A549 (cell line): ENCODE results near the gene WIZ. TPM values are rescaled to one million over a fixed set of nuclear protein-coding genes. Genes with fewer than 3 reads are reported as not detected.

Experiments used
- ATAC-seq, 2 experiments: fragments of 200-7000 bp in 1 of 2; fragments of >200 bp in 1 of 2; cut with Nextera tagmentation in 1 of 2; cut with Tn5 transposase in 1 of 2; 3 replicates each; pipeline versions ENCODE4 v1.8.0 to v1.9.1; 2018 to 2020; ENCODE audit warnings: mild to moderate bottlenecking in 1 of 2, moderate library complexity in 1 of 2
- CTCF ChIA-PET: fragments of 300-600 bp; sonication (Branson Sonifier 250); formaldehyde crosslinking; extraction: SDS; loops from one replicate; lab custom pipeline; 2021; ENCODE audit warnings: antibody characterized with exemption, inconsistent platforms; lab: Yijun Ruan, JAX
- POLR2A ChIA-PET: fragments of 350-600 bp; formaldehyde crosslinking; extraction: SDS; loops from one replicate; lab custom pipeline; 2021; ENCODE audit warnings: antibody characterized with exemption, inconsistent platforms; lab: Yijun Ruan, JAX
- DNase-seq, 2 experiments: peaks; one replicate each; pipeline versions ENCODE4 v3.0.0 to v3.0.0-alpha.2; 2011 to 2016; ENCODE audit warnings: low read depth in 1 of 2, low spot score in 1 of 2
- FAIRE-seq: peaks from 2 replicates; lab custom pipeline; 2011; peaks lifted over from hg19 to GRCh38; lab: Jason Lieb, UNC
- H3K27ac ChIP-seq, 2 experiments: fragments of >200 bp; sonication (Bioruptor Twin); formaldehyde crosslinking; 3 replicates each; pipeline ENCODE4 v1.5.1; 2016 to 2017
- H3K4me1 ChIP-seq: fragments of >200 bp; sonication (Bioruptor Twin); formaldehyde crosslinking; 3 replicates; pipeline ENCODE4 v1.6.1; 2016
- H3K4me2 ChIP-seq: fragments of >200 bp; sonication (Bioruptor Twin); formaldehyde crosslinking; 3 replicates; pipeline ENCODE4 v1.6.1; 2016
- H3K4me3 ChIP-seq: fragments of >200 bp; sonication (Bioruptor Twin); formaldehyde crosslinking; 3 replicates; pipeline ENCODE4 v1.5.1; 2016
- H3K9me3 ChIP-seq: fragments of >200 bp; sonication (Bioruptor Twin); formaldehyde crosslinking; 3 replicates; pipeline ENCODE4 v1.6.1; 2016
- CBX2 ChIP-seq: fragments of 200-600 bp; sonication (generic); IDR thresholded peaks from 2 replicates; pipeline ENCODE4 v1.6.1; 2016; ENCODE audit warnings: low read depth, mild to moderate bottlenecking, borderline replicate concordance
- FOXS1 ChIP-seq: fragments of 250-450 bp; sonication (Bioruptor Pico); IDR thresholded peaks from 2 replicates; pipeline ENCODE4 v1.5.0; 2020; ENCODE audit warnings: mild to moderate bottlenecking, moderate library complexity
- GATA3 ChIP-seq: IDR thresholded peaks from 2 replicates; pipeline ENCODE4 v1.6.1; 2012; ENCODE audit warnings: borderline replicate concordance
- HDAC2 ChIP-seq: fragments of 200-600 bp; sonication (generic); IDR thresholded peaks from 2 replicates; pipeline ENCODE4 v1.6.1; 2016
- HEYL ChIP-seq: fragments of 250-450 bp; sonication (Bioruptor Pico); IDR thresholded peaks from 2 replicates; pipeline ENCODE4 v1.8.0; 2021; ENCODE audit warnings: mild to moderate bottlenecking, moderate library complexity
- HOXA7 ChIP-seq: fragments of 250-450 bp; sonication (Bioruptor Pico); IDR thresholded peaks from 2 replicates; pipeline ENCODE4 v1.5.0; 2020; ENCODE audit warnings: mild to moderate bottlenecking, moderate library complexity
- HOXB13 ChIP-seq: fragments of 250-450 bp; sonication (Bioruptor Pico); IDR thresholded peaks from 2 replicates; pipeline ENCODE4 v1.5.0; 2020; ENCODE audit warnings: low read depth, mild to moderate bottlenecking, moderate library complexity
- JUN ChIP-seq, 2 experiments: fragments of >200 bp; sonication (Bioruptor Twin); formaldehyde crosslinking; IDR thresholded peaks; 2 replicates in 1 of 2; 3 replicates in 1 of 2; pipeline ENCODE4 v1.6.1; 2016 to 2017
- NFE2L2 ChIP-seq: fragments of 150-350 bp; conservative IDR thresholded peaks from 2 replicates; pipeline ENCODE4 v1.6.1; 2014; ENCODE audit warnings: low read length
- NPAS2 ChIP-seq: fragments of 250-450 bp; sonication (Bioruptor Pico); IDR thresholded peaks from 2 replicates; pipeline ENCODE4 v1.8.0; 2022; ENCODE audit warnings: mild to moderate bottlenecking, moderate library complexity, borderline replicate concordance
- POLR2A ChIP-seq: IDR thresholded peaks from 2 replicates; pipeline ENCODE4 v1.6.1; 2012; ENCODE audit warnings: mild to moderate bottlenecking, low read length
- POLR2AphosphoS2 ChIP-seq: conservative IDR thresholded peaks from 2 replicates; pipeline ENCODE4 v1.6.1; 2012; ENCODE audit warnings: low read length, improper control_type of control experiment, inconsistent platforms
- RAD21 ChIP-seq, 2 experiments: fragments of >200 bp in 1 of 2; sonication (Bioruptor Twin) in 1 of 2; formaldehyde crosslinking in 1 of 2; IDR thresholded peaks in 1 of 2; conservative IDR thresholded peaks in 1 of 2; 2 replicates in 1 of 2; 3 replicates in 1 of 2; pipeline ENCODE4 v1.6.1; 2012 to 2018; ENCODE audit warnings: inconsistent platforms in 1 of 2
- RFX5 ChIP-seq: fragments of 450-650 bp; IDR thresholded peaks from 2 replicates; pipeline ENCODE4 v1.7.1; 2014; ENCODE audit warnings: antibody characterized with exemption, mild to moderate bottlenecking, moderate library complexity
- SMC3 ChIP-seq: fragments of >200 bp; sonication (Bioruptor Twin); formaldehyde crosslinking; IDR thresholded peaks from 3 replicates; pipeline ENCODE4 v1.6.1; 2018; ENCODE audit warnings: inconsistent platforms
- TFCP2L1 ChIP-seq: fragments of 250-450 bp; sonication (Bioruptor Pico); IDR thresholded peaks from 2 replicates; pipeline ENCODE4 v1.5.0; 2021; ENCODE audit warnings: mild to moderate bottlenecking
- ZC3H11A ChIP-seq: fragments of 450-650 bp; IDR thresholded peaks from 2 replicates; pipeline ENCODE4 v1.6.1; 2014; ENCODE audit warnings: antibody characterized with exemption, mild to moderate bottlenecking
- ZNF302 ChIP-seq: fragments of 250-450 bp; sonication (Bioruptor Pico); IDR thresholded peaks from 2 replicates; pipeline ENCODE4 v1.9.0; 2021; ENCODE audit warnings: inconsistent platforms, mild to moderate bottlenecking, moderate library complexity
- WGBS: methylation state at CpG from one replicate; pipeline ENCODE4 v1.1.6; 2017; ENCODE audit errors: missing lambda C conversion rate; 5-methylcytosine and 5-hydroxymethylcytosine counted together
- polyA plus RNA-seq, 4 experiments: library from polyadenylated mRNA; depleted of rRNA in 3 of 4; stranded (reverse); fragments of >200 nt; fragmentation: RNase III in 1 of 4; extraction: RNeasy Plus Mini Kit Qiagen cat#74134 plus additional on column Dnase treatment in 1 of 4; gene quantifications; 2 replicates in 3 of 4; 3 replicates in 1 of 4; pipeline ENCODE4 v1.2.3, GENCODE V29; 2011 to 2017
- TF ChIP-seq, protein P1 (sequence below): fragments of >200 bp; sonication (Bioruptor Twin); formaldehyde crosslinking; IDR thresholded peaks from 3 replicates; pipeline ENCODE4 v1.6.1; 2016
- TF ChIP-seq, protein P2 (sequence below): IDR thresholded peaks from 2 replicates; pipeline ENCODE4 v1.6.1; 2012
- TF ChIP-seq, protein P3 (sequence below): IDR thresholded peaks from 2 replicates; pipeline ENCODE4 v1.6.1; 2012; ENCODE audit warnings: low read depth, borderline replicate concordance
- TF ChIP-seq, protein P4 (sequence below): IDR thresholded peaks from 2 replicates; pipeline ENCODE4 v1.6.1; 2012
- TF ChIP-seq, protein P5 (sequence below): fragments of >200 bp; sonication (Bioruptor Twin); formaldehyde crosslinking; IDR thresholded peaks from 3 replicates; pipeline ENCODE4 v1.5.1; 2016

Gene WIZ
- polyA plus RNA-seq, 2 of the 4 experiments (the other 2 are of a cell fraction) = 3.7 to 15.1 TPM

DNA sequence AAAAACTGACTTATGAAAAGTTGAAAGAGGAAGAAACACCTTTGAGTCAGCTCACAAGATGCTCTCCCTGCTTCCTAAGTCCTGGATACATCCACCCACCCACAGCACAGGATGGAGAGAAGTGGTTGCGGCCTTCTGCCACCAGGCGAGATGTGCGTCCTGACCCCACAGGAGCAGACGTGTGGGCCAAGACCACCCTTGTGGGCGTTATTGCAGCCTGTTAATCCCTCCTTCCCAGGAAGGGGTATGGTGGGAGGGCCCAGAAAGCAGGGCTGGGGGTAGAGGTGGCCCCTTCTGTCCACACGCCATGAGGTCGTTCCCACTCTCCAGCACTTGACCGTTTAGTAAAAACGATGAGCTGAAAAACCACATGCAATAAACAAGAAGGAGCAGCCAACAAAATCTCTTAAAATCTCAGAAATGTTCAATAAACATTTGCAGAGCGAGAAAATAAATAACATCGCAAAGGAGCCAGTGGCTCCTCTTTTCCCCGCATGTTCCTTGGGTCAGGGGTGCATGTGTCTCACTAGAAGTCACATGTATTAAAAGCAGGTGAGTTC is 28.5 kb downstream of the WIZ start:
- DNase-seq = no peak
- no peak for TF ChIP-seq FOXS1
- TF ChIP-seq ZC3H11A = no peak
- TF ChIP-seq GATA3 = no peak
- TF ChIP-seq, protein P1, sequence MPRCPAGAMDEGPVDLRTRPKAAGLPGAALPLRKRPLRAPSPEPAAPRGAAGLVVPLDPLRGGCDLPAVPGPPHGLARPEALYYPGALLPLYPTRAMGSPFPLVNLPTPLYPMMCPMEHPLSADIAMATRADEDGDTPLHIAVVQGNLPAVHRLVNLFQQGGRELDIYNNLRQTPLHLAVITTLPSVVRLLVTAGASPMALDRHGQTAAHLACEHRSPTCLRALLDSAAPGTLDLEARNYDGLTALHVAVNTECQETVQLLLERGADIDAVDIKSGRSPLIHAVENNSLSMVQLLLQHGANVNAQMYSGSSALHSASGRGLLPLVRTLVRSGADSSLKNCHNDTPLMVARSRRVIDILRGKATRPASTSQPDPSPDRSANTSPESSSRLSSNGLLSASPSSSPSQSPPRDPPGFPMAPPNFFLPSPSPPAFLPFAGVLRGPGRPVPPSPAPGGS = no peak
- no peak for TF ChIP-seq HOXA7 (CRISPR knock-in tag)
- Histone ChIP-seq H3K4me3 (no peak overlapping the region), H3K4me2 (no peak overlapping the region), H3K27ac (no peak overlapping the region), H3K4me1 (peaks cover 14% of the 10 kb centered on the region), H3K9me3 (peaks cover 8% of the 10 kb centered on the region; the same call in 1 of the 3 replicates)
- 93% methylated on average over 11 of the region's 12 CpGs for WGBS
- ChIA-PET CTCF (interaction anchor here (1.8 to 3.5 kb wide), 3 partner anchors 15 to 134 kb away, joined by 6 to 15 read pairs (median 11); no protein-coding TSS in a partner anchor), POLR2A (interaction anchor here (1.4 kb wide), 1 partner anchor 12 kb away, joined by 3 read pairs; no protein-coding TSS in a partner anchor)
- ATAC-seq = no peak
- FAIRE-seq = no peak

DNA sequence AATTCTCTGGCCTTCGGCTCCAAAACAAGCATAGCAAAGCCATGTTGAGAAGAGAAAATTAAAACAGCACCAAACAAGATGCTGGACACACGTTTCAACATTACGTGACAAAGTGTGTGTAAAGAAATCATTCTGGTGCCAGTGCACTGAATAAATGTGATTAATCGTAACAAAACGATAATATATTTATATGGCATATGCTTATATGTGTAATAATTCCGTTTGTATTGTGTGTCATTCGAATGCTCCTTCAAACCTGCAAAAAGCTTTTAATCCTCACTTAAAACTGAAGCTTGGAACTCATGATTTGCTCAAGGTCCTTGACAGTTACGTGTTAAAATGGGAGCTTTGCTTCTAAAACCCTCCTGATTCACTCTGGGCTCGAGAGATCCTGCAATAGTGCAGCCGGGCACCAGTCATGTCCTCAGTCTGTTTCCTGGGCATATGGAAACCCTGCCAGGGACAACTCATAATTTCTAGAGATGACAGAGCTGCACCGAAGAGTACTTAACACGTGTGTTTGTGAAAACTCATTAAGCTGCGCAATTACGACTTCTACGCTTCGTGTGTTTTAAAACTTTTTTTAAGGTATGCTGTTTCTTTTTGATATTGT is 30.2 kb downstream of the WIZ start:
- ChIA-PET POLR2A (interaction anchor here (0.5 to 3.1 kb wide), 10 partner anchors 11 to 912 kb away, joined by 3 to 34 read pairs (median 3); partner anchors contain the start of gene AKAP8), CTCF (interaction anchor here (0.6 to 3.5 kb wide), 18 partner anchors 9 to 632 kb away, joined by 3 to 15 read pairs (median 4); partner anchors contain the start of gene AKAP8)
- ATAC-seq (no peak), FAIRE-seq (no peak), DNase-seq (no peak)
- peaks cover 14% of the 10 kb centered on the region for H3K4me1 ChIP-seq
- peak overlapping the region; percentile 65 to 74 for H3K27ac ChIP-seq
- no peak for TF ChIP-seq HEYL (CRISPR knock-in tag)
- peak in 1 of 2 experiments; percentile 3; a peak in 1 of 5 replicates for TF ChIP-seq RAD21 (conservative IDR thresholded peaks at IDR 0.05 in 1 of 2, IDR thresholded peaks at IDR 0.05 in 1 of 2)
- TF ChIP-seq ZC3H11A = no peak
- peak overlapping the region; percentile 97 for H3K4me2 ChIP-seq
- H3K9me3 ChIP-seq = peaks cover 8% of the 10 kb centered on the region; the same call in 1 of the 3 replicates
- H3K4me3 ChIP-seq = peak overlapping the region; percentile 38
- WGBS = 31% methylated on average over 16 of the region's 16 CpGs

DNA sequence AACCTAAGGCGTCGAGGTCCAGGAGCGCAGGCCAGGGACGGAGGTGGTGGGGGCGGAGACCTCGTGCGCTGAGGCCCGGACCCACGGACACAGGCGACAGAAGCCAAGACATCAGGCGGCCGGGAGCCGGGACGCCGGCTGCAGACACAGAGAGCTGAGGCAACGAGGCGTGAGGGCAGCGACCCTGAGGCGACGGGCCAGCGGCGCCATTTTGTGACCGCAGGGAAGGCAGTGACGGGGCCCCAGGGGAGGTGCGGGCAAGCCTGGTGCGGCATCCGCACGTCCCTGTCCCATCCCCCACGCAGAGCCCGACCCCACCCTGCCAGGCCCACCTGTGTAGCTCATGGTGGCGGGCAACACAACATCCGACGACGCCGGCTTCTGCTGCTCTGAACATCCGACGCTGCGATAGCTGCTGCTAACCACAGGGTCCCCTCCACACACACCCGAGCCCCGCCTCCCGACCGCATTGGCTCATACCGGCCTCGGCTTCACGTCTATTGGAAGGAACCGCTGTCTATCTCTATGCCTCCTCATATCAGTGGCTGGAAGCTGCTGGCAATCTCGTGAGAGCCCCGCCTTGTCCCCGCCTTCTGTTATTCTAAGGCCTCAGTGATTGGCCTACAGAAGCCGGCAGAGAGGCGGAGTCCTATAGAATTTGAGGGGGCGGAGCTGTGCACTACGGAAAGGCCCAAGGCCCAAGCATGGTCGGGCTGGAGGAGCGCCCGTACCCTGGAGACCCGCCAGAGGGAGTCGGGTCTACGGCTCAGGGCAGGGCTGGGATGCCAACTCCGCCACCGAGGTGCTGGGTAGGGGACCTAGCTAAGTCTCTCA is 31.0 kb downstream of the WIZ start, which contains the start of gene AKAP8L:
Gene AKAP8L, minus strand, starts transcription at position 410 of the 834 bp plus-strand sequence. Its CDS starts 65 bp downstream, at position 345.
- DNase-seq = peak; percentile 97 to 99
- ATAC-seq = peak; percentile 98
- H3K4me2 ChIP-seq = peak within 1 kb of the TSS; percentile 97
- H3K9me3 ChIP-seq = peaks cover 7% of the 10 kb centered on the region; the same call in 1 of the 3 replicates
- H3K4me1 ChIP-seq = peaks cover 14% of the 10 kb centered on the region
- 2% methylated on average over 8 of the region's 61 CpGs for WGBS
- H3K4me3 ChIP-seq = peak within 1 kb of the TSS; percentile 78
- ChIA-PET POLR2A (interaction anchor here (0.5 to 3.1 kb wide), 10 partner anchors 12 to 911 kb away, joined by 3 to 34 read pairs (median 3); partner anchors contain the start of gene AKAP8), CTCF (interaction anchor here (0.5 to 3.5 kb wide), 20 partner anchors 9 to 631 kb away, joined by 3 to 15 read pairs (median 4); partner anchors contain the start of gene AKAP8)
- no peak for FAIRE-seq
- H3K27ac ChIP-seq = peak within 1 kb of the TSS; percentile 85 to 96
- TF ChIP-seq, protein P1 = peak; percentile 60; the same call in 2 of the 3 replicates
- TF ChIP-seq RAD21 (conservative IDR thresholded peaks at IDR 0.05 in 1 of 2, IDR thresholded peaks at IDR 0.05 in 1 of 2) = peak; percentile 50 to 56
- TF ChIP-seq, protein P2, sequence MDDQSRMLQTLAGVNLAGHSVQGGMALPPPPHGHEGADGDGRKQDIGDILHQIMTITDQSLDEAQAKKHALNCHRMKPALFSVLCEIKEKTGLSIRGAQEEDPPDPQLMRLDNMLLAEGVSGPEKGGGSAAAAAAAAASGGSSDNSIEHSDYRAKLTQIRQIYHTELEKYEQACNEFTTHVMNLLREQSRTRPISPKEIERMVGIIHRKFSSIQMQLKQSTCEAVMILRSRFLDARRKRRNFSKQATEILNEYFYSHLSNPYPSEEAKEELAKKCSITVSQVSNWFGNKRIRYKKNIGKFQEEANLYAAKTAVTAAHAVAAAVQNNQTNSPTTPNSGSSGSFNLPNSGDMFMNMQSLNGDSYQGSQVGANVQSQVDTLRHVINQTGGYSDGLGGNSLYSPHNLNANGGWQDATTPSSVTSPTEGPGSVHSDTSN = peak; percentile 99
- TF ChIP-seq, protein P3, sequence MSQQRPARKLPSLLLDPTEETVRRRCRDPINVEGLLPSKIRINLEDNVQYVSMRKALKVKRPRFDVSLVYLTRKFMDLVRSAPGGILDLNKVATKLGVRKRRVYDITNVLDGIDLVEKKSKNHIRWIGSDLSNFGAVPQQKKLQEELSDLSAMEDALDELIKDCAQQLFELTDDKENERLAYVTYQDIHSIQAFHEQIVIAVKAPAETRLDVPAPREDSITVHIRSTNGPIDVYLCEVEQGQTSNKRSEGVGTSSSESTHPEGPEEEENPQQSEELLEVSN = 0 out of 2 replicates have a peak, but pooled peaks have one; percentile 14
- no peak for TF ChIP-seq CBX2
- no peak for TF ChIP-seq TFCP2L1
- TF ChIP-seq POLR2A = peak; percentile 85
- no peak for TF ChIP-seq NFE2L2
- no peak for TF ChIP-seq HDAC2
- TF ChIP-seq, protein P4, sequence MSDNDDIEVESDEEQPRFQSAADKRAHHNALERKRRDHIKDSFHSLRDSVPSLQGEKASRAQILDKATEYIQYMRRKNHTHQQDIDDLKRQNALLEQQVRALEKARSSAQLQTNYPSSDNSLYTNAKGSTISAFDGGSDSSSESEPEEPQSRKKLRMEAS = peak; percentile 46
- TF ChIP-seq JUN (IDR thresholded peaks at IDR 0.05) = peak in 1 of 2 experiments; percentile 46; a peak in 2 of 5 replicates
- TF ChIP-seq NPAS2 (CRISPR knock-in tag) = no peak
- no peak for TF ChIP-seq HOXB13 (CRISPR knock-in tag)
- no peak for TF ChIP-seq ZNF302 (CRISPR knock-in tag)
- TF ChIP-seq POLR2AphosphoS2 = peak; percentile 74; the same call in 1 of the 2 replicates
- 0 out of 2 replicates have a peak, but pooled peaks have one; percentile 17 for TF ChIP-seq RFX5
- TF ChIP-seq SMC3 = peak; percentile 62
- TF ChIP-seq, protein P5, sequence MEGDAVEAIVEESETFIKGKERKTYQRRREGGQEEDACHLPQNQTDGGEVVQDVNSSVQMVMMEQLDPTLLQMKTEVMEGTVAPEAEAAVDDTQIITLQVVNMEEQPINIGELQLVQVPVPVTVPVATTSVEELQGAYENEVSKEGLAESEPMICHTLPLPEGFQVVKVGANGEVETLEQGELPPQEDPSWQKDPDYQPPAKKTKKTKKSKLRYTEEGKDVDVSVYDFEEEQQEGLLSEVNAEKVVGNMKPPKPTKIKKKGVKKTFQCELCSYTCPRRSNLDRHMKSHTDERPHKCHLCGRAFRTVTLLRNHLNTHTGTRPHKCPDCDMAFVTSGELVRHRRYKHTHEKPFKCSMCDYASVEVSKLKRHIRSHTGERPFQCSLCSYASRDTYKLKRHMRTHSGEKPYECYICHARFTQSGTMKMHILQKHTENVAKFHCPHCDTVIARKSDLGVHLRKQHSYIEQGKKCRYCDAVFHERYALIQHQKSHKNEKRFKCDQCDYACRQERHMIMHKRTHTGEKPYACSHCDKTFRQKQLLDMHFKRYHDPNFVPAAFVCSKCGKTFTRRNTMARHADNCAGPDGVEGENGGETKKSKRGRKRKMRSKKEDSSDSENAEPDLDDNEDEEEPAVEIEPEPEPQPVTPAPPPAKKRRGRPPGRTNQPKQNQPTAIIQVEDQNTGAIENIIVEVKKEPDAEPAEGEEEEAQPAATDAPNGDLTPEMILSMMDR = peak; percentile 33; the same call in 2 of the 3 replicates
